D341Med (cell line): Measurements from ENCODE around the gene ARIH1.
"Not testable (repeated sequence)": the region's sequence is repeated elsewhere in the genome, so short reads cannot be mapped to it uniquely, and the experiment has no call there.

Experiments
- DNase-seq: peaks from one replicate; pipeline ENCODE4 v3.0.0; 2012; ENCODE audit warnings: low spot score

ARIH1 gene

GRCh38 chr15:72608084-72608483 lies 134.0 kb downstream of the ARIH1 start:
- not testable (repeated sequence) for DNase-seq

DNA sequence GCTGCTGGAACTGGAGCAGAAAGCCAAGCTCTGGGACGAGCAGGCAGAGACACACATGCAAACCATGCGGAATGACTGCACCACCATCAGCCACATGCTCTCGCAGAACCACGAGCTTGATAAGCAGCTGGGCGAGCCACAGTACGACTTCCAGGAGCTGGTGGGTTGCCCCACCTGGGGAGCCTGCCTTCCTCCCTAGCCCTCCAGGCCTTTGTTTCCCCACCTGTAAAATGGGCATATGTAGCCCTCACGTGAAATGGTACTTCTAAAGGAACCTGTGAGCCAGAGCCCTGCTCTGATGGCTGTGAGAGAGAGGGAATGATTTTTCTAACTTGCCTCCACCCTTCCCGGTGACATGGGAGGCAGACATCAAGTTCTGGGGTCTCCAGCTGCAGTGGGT lies 135.7 kb downstream of the ARIH1 start:
- no peak for DNase-seq

DNA sequence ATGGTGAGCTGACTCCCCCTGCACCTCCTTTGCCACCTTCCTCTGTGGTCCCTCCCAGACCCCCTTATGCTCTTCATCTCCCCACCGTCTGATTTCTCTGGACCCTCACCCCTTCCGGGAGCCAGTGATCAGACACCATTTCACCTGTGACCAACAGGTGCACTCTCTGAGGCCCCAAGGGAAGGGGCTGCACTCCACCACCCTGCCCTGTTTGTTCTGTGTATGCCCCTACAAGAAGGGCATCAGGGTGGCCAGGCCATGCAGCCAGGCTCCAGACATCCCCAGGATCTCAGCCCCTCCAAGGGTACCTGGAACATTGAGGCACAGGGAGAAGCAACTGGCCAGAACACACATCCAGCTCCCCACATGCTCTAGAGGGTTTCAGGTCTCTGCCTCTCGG lies 138.2 kb downstream of the ARIH1 start:
- not testable (repeated sequence) for DNase-seq

- DNase-seq, result no peak
These were observed 140.8 kb downstream of the ARIH1 start for GRCh38 chr15:72614810-72615532.

GRCh38 chr15:72615533-72616233 lies 141.6 kb downstream of the ARIH1 start:
- DNase-seq, result not testable (repeated sequence)

DNA sequence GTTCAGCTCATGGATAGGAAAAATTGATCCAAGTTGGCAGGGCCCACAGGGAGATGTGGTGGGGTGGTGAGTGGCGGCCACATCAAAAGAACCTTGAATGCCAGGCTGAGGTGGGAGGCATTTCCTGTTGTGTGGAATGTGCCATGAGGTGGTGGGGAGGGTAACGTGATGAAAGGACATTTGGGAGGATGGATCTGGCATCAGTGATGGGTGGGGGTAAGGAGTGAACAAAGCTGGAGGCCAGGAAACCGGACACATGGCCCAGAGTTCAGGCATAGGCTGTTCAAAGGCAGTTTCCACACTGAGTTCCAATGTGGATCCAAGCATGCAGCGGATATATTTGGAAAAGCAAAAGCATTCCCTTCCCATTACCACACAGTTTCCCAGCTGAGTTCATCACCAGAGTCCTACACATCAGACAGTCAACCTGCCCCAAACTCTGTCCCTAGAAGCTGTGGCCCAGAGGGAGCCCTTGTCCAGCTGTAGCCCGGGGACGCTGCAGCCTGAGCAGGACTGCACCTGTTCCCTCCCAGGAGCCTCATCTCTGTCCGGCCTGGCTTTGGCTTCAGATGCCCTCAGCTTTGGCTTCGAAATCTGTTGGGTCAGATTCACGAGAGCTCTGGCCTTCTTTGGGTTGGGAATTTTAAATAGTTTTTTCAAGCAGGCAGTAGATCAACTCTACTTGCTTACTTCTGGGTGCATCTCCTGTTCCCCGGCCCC lies 142.5 kb downstream of the ARIH1 start:
- DNase-seq, result no peak

GRCh38 chr15:72623854-72624253 lies 149.7 kb downstream of the ARIH1 start:
- not testable (repeated sequence) for DNase-seq

GRCh38 chr15:72626153-72626552 lies 152.0 kb downstream of the ARIH1 start:
- DNase-seq, result not testable (repeated sequence)

DNA sequence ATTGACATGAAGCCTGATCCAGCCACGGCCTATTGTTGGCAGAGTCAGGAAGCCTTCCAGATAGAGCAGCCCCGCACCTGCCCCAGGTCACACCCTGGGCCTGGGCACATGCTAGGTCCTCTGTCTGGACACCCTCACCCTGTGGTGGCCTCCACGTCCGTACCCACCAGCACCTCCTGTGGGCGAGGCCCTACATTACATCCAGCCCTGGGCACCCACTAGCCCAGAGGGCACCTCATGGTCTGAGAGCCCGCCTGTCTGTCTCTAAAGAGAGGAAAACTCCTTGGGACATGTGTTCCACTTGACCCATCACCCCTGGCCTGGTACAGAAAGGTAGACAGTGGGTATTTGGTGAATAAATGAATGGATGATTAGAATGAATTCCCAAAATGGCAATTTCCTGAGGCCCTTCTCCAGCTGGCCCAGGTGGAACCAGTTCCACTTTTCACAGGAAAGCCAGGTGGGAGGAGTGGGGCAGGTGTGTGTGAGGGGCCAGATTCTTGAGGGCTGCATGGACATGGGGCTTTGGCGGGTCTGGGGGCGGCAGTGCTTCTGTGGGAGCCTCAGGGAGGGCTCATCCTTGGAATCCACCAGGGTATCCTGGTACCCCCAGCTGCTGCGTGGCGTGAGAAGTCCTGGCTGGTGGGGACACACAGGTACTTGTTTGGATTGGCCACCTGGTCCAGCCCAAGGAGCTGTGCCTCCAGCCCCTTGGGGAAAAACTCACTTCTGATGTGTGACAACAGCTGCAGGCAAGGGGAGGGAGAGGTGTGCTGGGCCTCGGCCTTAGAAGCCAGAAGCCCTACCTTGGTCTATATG lies 154.3 kb downstream of the ARIH1 start:
- DNase-seq, result not testable (repeated sequence)

DNA sequence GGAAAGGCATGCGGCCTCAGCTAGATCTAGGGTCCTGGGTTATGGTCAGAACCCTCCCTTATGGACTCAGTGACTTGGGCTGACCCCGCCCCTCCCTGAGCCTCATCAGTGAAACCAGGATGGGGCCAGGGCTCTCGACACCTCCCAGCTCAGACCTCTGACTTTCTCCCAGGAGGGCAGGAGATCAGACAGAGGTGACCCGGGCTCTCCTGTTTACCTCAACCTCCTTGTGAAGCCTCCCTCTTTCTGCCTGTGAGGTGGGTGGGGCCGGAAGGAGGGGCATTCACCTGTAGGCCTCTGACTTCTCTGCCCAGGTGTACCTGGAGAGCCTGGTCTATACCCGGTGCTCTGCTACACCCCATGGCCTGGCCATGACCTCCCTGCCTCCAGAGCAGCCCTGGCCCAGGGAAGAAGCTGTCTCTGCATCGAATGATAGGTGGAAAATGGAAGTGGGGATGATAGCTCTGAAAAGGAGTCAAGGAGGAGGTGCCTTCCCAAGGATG lies 155.0 kb downstream of the ARIH1 start:
- not testable (repeated sequence) for DNase-seq

DNA sequence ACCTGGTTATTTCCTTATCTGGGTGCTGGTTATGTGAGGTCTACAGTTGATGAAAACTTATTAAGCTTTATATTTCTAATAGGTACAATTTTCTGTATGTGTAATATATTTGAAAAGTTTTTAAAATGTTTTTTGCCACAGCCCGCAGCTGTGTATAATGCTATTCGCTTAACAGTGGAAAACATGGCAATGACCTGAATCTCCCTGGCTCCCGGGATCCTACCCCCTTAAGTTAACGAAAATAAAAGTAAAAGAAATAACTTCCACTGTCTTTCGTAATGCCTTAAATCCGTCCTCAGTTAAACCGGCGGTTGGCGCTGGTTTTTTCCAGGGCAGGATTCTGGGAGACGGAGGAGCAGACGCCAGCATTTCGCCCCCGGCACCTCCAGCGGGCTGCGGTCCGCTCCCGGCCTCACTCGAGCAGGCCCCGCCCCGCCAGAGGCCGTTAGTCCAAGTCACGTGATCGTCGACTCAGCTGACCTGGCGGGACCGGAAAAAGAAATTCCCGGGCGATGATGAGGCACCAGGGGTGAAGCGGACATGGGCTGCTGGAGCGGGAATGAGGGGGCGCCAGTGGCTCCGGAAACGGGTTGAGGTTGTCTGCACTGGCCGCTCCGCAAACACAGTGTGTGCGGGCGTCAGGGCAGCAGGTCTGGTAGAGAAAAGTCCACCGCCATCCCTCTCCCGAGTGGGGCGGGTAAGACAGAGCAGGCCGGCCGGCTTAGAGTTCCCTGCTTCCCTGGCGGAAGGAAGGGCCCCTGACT lies 162.6 kb downstream of the ARIH1 start:
- not testable (repeated sequence) for DNase-seq

DNA sequence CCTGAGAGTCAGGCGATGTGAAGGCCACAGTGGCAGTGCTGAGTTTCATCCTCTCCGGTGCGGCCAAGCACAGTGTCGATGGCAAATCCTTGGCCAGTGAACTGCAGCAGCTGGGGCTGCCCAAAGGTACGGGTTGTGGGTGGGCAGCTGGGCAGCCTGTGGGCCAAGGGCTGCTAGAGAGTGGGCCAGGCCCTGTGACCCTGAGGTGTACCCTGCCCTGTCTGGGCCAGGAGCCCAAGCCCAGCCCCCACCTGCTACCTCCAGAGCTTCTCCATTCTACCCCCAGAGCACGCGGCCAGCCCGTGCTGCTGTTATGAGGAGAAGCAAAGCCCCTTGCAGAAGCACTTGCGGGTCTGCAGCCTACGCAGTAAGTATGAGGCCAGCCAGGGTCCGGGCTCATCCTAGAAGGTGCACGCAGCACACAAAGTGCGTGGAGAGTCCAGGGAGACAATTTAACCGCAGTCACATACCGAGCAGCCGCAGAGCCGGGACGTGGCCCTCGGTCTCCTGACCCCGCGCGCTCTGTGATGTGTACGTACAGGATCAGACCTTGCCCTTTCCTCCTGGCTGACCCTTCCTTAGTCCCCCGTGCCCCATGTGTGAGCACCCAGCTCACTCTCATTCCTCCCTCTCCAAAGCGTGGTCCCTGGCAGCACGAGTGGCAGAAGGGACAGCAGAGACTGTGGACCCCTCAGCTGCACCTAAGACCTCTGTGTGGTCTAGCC lies 165.8 kb downstream of the ARIH1 start:
- not testable (repeated sequence) for DNase-seq

DNA sequence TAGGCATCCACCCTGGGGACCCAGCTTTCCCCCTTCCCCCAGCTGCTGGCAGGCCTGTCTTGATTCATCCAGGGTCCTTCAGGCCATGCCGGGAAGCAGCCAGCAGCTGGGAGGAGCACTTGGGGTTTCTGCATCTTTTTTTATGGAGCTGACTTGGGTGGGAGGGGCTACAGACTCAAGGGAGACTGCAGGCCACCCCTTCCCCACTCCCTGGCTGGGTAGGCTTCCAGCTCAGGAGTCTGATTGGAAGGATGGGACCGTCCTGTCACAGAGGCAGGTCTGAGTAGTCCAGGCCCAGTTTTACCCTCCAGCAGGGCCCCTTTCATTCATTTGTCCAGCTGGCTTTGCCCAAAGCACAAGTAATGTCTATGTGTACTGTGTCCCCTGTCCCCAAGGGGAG lies 168.1 kb downstream of the ARIH1 start:
- DNase-seq, result not testable (repeated sequence)

DNA sequence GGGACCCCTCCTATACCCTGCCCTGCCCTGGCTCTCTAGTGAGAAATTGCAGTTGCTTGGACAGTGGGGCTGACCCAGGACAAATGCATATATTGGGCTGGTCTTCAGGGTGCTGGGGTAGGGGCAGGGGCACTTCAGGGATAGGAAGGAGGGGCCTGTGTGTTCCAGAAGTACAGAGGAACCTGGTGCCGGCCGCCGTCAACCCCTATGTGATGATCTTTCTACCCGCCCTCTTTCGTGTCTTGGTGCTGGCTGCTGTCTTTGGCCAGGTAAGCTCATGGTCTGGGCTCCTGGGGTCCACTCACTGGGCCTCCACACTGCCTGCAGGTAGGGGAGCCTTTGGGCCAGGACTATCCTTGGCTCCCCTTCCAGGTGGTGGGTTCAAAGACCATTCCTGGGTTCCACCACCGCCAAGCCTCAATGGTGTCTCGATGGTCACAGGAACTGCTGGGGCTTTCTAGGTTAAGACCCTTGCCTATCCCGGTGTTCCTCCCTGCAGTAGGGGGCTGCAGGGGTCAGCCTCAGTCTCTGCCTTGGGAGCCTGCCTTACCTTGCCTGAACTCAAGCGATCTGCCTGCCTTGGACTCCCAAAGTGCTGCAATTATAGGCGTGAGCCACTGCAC lies 174.6 kb downstream of the ARIH1 start:
- DNase-seq, result not testable (repeated sequence)
